Thyroid gland (tissue), 4 donors: ENCODE measurements around the gene TAS2R39. TPM values are rescaled to one million over a fixed set of nuclear protein-coding genes. Genes with fewer than 3 reads are reported as not detected.

Experiments
- DNase-seq, 2 donors: peaks; one replicate each; pipeline ENCODE4 v3.0.0-alpha.2; 2019
- H3K27ac ChIP-seq, 3 donors: fragments of 200-600 bp; sonication (generic); 1 replicate in 2 of 3; 2 replicates in 1 of 3; pipeline ENCODE4 v1.5.1; 2016 to 2019; ENCODE audit warnings: mild to moderate bottlenecking in 1 of 3, moderate library complexity in 1 of 3
- H3K27me3 ChIP-seq: fragments of 200-600 bp; sonication (generic); one replicate; pipeline ENCODE4 v1.5.1; 2019
- H3K36me3 ChIP-seq, 2 donors: fragments of 200-600 bp; sonication (generic); one replicate each; pipeline ENCODE4 v1.5.1; 2016 to 2019
- H3K4me1 ChIP-seq, 2 donors: fragments of 200-600 bp; sonication (generic); one replicate each; pipeline ENCODE4 v1.5.1; 2017 to 2019
- H3K4me3 ChIP-seq, 3 donors: fragments of 200-600 bp; sonication (generic); replicated peaks in 1 of 3; 1 replicate in 2 of 3; 2 replicates in 1 of 3; pipeline ENCODE4 v1.5.1; 2016; ENCODE audit warnings: mild to moderate bottlenecking in 1 of 3
- H3K9me3 ChIP-seq: fragments of 200-600 bp; sonication (generic); one replicate; pipeline ENCODE4 v1.5.1; 2017
- CTCF ChIP-seq, 6 experiments: fragments of 200-600 bp in 3 of 6; fragments of 450-650 bp in 3 of 6; sonication (generic) in 3 of 6; IDR thresholded peaks; one replicate each; pipeline ENCODE4 v1.5.1; 2016 to 2019; ENCODE audit warnings: antibody characterized with exemption in 6 of 6, mild to moderate bottlenecking in 2 of 6, inconsistent platforms in 1 of 6, moderate library complexity in 1 of 6
- POLR2A ChIP-seq, 2 donors: fragments of 450-650 bp; IDR thresholded peaks; one replicate each; pipeline ENCODE4 v1.6.1; 2017; ENCODE audit warnings: antibody characterized with exemption in 2 of 2, mild to moderate bottlenecking in 2 of 2, moderate library complexity in 1 of 2
- WGBS, 2 donors: methylation state at CpG; one replicate each; pipeline ENCODE4 v1.1.5; 2017; 5-methylcytosine and 5-hydroxymethylcytosine counted together
- intact Hi-C: fragments of 100-400 bp; cut with DNase I; formaldehyde crosslinking; loops from one replicate; pipeline ENCODE4 v1.15.1; 2023
- total RNA-seq, 4 donors: library from RNA; depleted of rRNA; stranded (reverse); fragments of >200 nt; gene quantifications; one replicate each; pipeline ENCODE4 v1.2.3, GENCODE V29; 2016

TAS2R39 gene
- total RNA-seq, 4 donors from 2014 or later, result not detected

GRCh38 chr7:143181349-143181748, 1.9 kb upstream of the TAS2R39 start:
- H3K27me3 ChIP-seq, result no peaks in the 10 kb centered on the region
- no peak for DNase-seq
- H3K9me3 ChIP-seq, result no peaks in the 10 kb centered on the region
- 87 to 94% methylated on average over 2 of the region's 2 CpGs for WGBS, 2 donors
- TF ChIP-seq CTCF (IDR thresholded peaks at IDR 0.05) (no peak), POLR2A (IDR thresholded peaks at IDR 0.05) (no peak)
- intact Hi-C loops, result no loop called here
- H3K36me3 ChIP-seq, result no peaks in the 10 kb centered on the region
- H3K27ac ChIP-seq, result no peak overlapping the region
- no peak overlapping the region for H3K4me3 ChIP-seq
- H3K4me1 ChIP-seq, result no peaks in the 10 kb centered on the region

DNA sequence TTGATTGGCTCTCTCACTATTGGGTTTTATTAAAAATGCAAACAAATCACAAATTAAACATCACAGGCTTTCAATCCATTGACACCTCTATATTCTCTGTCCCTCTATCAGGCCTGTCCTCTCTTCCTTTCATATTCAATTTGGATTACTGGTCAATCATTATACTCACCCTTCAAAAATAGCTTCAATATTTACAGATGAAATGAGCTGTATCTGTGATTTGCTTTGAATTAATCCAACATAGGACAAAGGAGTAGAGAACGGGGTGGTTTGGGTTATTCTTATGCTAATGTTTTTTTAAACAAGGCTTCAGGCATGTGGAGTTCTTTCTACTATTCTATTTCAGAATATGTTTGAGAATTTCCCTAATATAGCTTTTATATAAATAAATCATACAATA, 2.3 kb downstream of the TAS2R39 start:
- DNase-seq, result no peak
- no peaks in the 10 kb centered on the region for H3K27me3 ChIP-seq
- no peak overlapping the region for H3K4me3 ChIP-seq
- no peak overlapping the region for H3K27ac ChIP-seq
- H3K36me3 ChIP-seq, result no peaks in the 10 kb centered on the region
- intact Hi-C loops, result no loop called here
- no peaks in the 10 kb centered on the region for H3K9me3 ChIP-seq
- 70 to 71% methylated on average over 1 of the region's 1 CpG for WGBS, 2 donors
- TF ChIP-seq CTCF (IDR thresholded peaks at IDR 0.05), result no peak
- TF ChIP-seq POLR2A (IDR thresholded peaks at IDR 0.05), result no peak
- no peaks in the 10 kb centered on the region for H3K4me1 ChIP-seq

- 52 to 60% methylated on average over 6 of the region's 6 CpGs for WGBS, 2 donors
- H3K27ac ChIP-seq, result no peak overlapping the region
- TF ChIP-seq CTCF (IDR thresholded peaks at IDR 0.05) (no peak), POLR2A (IDR thresholded peaks at IDR 0.05) (no peak)
- no peaks in the 10 kb centered on the region for H3K36me3 ChIP-seq
- no peak overlapping the region for H3K4me3 ChIP-seq
- no peaks in the 10 kb centered on the region for H3K27me3 ChIP-seq
- intact Hi-C loops, result no loop called here
- no peaks in the 10 kb centered on the region for H3K9me3 ChIP-seq
- no peak for DNase-seq
- no peaks in the 10 kb centered on the region for H3K4me1 ChIP-seq
These were observed 5.8 kb downstream of the TAS2R39 start for GRCh38 chr7:143188994-143189393.

GRCh38 chr7:143193880-143194279, 10.7 kb downstream of the TAS2R39 start:
- no peaks in the 10 kb centered on the region for H3K4me1 ChIP-seq
- no peaks in the 10 kb centered on the region for H3K36me3 ChIP-seq
- H3K27ac ChIP-seq, result no peak overlapping the region
- H3K4me3 ChIP-seq, result no peak overlapping the region
- no peak for DNase-seq
- no peaks in the 10 kb centered on the region for H3K9me3 ChIP-seq
- TF ChIP-seq CTCF (IDR thresholded peaks at IDR 0.05) (no peak), POLR2A (IDR thresholded peaks at IDR 0.05) (no peak)
- H3K27me3 ChIP-seq, result no peaks in the 10 kb centered on the region
- intact Hi-C loops, result no loop called here
- WGBS, 2 donors, result 76% methylated on average over 2 of the region's 2 CpGs

DNA sequence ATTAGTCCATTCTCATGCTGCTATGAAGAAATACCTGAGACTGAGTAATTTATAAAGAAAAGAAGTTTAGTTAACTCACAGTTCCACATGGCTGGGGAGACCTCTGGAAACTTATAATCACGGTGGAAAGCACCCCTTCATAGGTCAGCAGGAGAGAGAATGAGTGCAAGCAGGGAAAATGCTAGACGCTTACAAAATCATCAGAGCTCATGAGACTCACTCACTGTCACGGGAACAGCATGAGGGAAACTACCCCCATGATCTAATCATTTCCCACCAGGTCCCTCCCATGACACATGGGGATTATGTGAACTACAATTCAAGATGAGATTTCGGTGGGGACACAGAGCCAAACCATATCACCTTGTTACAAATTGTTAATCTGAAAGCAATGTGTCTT, 15.8 kb downstream of the TAS2R39 start:
- Histone ChIP-seq H3K27ac (no peak overlapping the region), H3K4me1 (no peaks in the 10 kb centered on the region), H3K4me3 (no peak overlapping the region), H3K36me3 (no peaks in the 10 kb centered on the region), H3K9me3 (no peaks in the 10 kb centered on the region), H3K27me3 (no peaks in the 10 kb centered on the region)
- TF ChIP-seq POLR2A (IDR thresholded peaks at IDR 0.05) (no peak), CTCF (IDR thresholded peaks at IDR 0.05) (no peak)
- WGBS, 2 donors, result 73 to 80% methylated on average over 4 of the region's 4 CpGs
- intact Hi-C loops, result no loop called here
- DNase-seq, result no peak
